ENCODE results near the gene MOB3C. TPM values are rescaled to one million over a fixed set of nuclear protein-coding genes. Genes with fewer than 3 reads are reported as not detected.

Gene MOB3C
- polyA plus RNA-seq, 1 of the 3 experiments (the other 2 are of a cell fraction), result 8.6 TPM

- POLR2A ChIA-PET, result no interaction called here
These were observed 10.2 kb downstream of the MOB3C start for GRCh38 chr1:46606255-46606965.

GRCh38 chr1:46605232-46605631 is 11.4 kb downstream of the MOB3C start:
- 94% methylated on average over 2 of the region's 2 CpGs for WGBS (ENCODE audit: low lambda C conversion rate)
- no peaks in the 10 kb centered on the region for H3F3A ChIP-seq (replicated peaks; ENCODE audit: insufficient read depth)
- no peak overlapping the region for H3K4me3 ChIP-seq (ENCODE audit: low read depth in 2 of 2, low read length in 1 of 2)
- no peak overlapping the region for H2AFZ ChIP-seq (ENCODE audit: low read depth)
- CTCF ChIA-PET, result interaction anchor here (0.8 to 5.7 kb wide), 5 partner anchors 11 to 574 kb away, joined by 3 to 36 read pairs (median 3); partner anchors contain the start of gene MOB3C
- POLR2A ChIA-PET, result interaction anchor here (1.5 kb wide), 1 partner anchor 9 kb away, joined by 4 read pairs; no protein-coding TSS in a partner anchor
- H3K9me3 ChIP-seq, result no peaks in the 10 kb centered on the region
- H4K20me1 ChIP-seq (ENCODE audit: insufficient read depth), result no peaks in the 10 kb centered on the region
- no peaks in the 10 kb centered on the region for H3K79me2 ChIP-seq (ENCODE audit: insufficient read depth)
- no peak overlapping the region for H3K27ac ChIP-seq (ENCODE audit: low read depth in 2 of 2, low read length in 1 of 2)
- no peak overlapping the region for H3K9ac ChIP-seq
- H3K27me3 ChIP-seq (ENCODE audit: insufficient read depth), result no peaks in the 10 kb centered on the region
- no peak for TF ChIP-seq GABPA (IDR thresholded peaks at IDR 0.05; ENCODE audit: low read depth)
- no peak for TF ChIP-seq JUND (IDR thresholded peaks at IDR 0.05)
- no peak for TF ChIP-seq MAX (IDR thresholded peaks at IDR 0.05; ENCODE audit: low read depth)
- TF ChIP-seq MEF2A (IDR thresholded peaks at IDR 0.05; ENCODE audit: borderline replicate concordance, low read depth), result no peak
- TF ChIP-seq EP300 (IDR thresholded peaks at IDR 0.05; ENCODE audit: borderline replicate concordance in 1 of 2, low read depth in 1 of 2, low read length in 1 of 2), result no peak
- no peak for TF ChIP-seq POLR2AphosphoS5 (IDR thresholded peaks at IDR 0.05; ENCODE audit: low read depth, low read length)
- TF ChIP-seq CTCF (IDR thresholded peaks at IDR 0.05), result no peak
- no peak for TF ChIP-seq GATA2 (CRISPR knock-in tag; IDR thresholded peaks at IDR 0.05)
- no peak for TF ChIP-seq NRF1 (IDR thresholded peaks at IDR 0.05; ENCODE audit: low read depth, low read length)
- no peak for TF ChIP-seq PBX3 (IDR thresholded peaks at IDR 0.05)
- no peak for TF ChIP-seq CHD2 (IDR thresholded peaks at IDR 0.05; ENCODE audit: low read length, partially characterized antibody)
- DNase-seq, result no peak
- peaks cover 0 to 12% of the 10 kb centered on the region in 2 experiments; a peak in 1 of 4 replicates for H3K4me1 ChIP-seq (ENCODE audit: control insufficient read depth in 1 of 2, insufficient read depth in 2 of 2, low read depth in 1 of 2, low read length in 1 of 2)
- no peak overlapping the region for H3K4me2 ChIP-seq
- H3K36me3 ChIP-seq (replicated peaks in 1 of 2; ENCODE audit: control insufficient read depth in 1 of 2, insufficient read depth in 2 of 2, low read length in 1 of 2), result peaks cover 5 to 14% of the 10 kb centered on the region in 2 experiments
- H3K9me2 ChIP-seq, result no peaks in the 10 kb centered on the region

More at GRCh38 chr1:46606255-46606965, 10.2 kb downstream of the MOB3C start:
- TF ChIP-seq FOXJ3 (CRISPR knock-in tag; IDR thresholded peaks at IDR 0.05), result no peak
- no peak for TF ChIP-seq TAF1 (IDR thresholded peaks at IDR 0.05; ENCODE audit: borderline replicate concordance, low read depth, low read length)
- TF ChIP-seq EZH2phosphoT487 (IDR thresholded peaks at IDR 0.05; ENCODE audit: borderline replicate concordance, low read depth), result no peak
- 95% methylated on average over 2 of the region's 2 CpGs for WGBS (ENCODE audit: low lambda C conversion rate)
- Histone ChIP-seq H3K79me2 (ENCODE audit: insufficient read depth) (no peaks in the 10 kb centered on the region), H3K9ac (no peak overlapping the region), H3K27ac (ENCODE audit: low read depth in 2 of 2, low read length in 1 of 2) (no peak overlapping the region), H3K9me2 (no peaks in the 10 kb centered on the region), H3K27me3 (ENCODE audit: insufficient read depth) (no peaks in the 10 kb centered on the region), H3K36me3 (replicated peaks in 1 of 2; ENCODE audit: control insufficient read depth in 1 of 2, insufficient read depth in 2 of 2, low read length in 1 of 2) (peaks cover 5 to 14% of the 10 kb centered on the region in 2 experiments), H2AFZ (ENCODE audit: low read depth) (no peak overlapping the region), H3K9me3 (no peaks in the 10 kb centered on the region), H3K4me3 (ENCODE audit: low read depth in 2 of 2, low read length in 1 of 2) (no peak overlapping the region), H3K4me1 (ENCODE audit: control insufficient read depth in 1 of 2, insufficient read depth in 2 of 2, low read depth in 1 of 2, low read length in 1 of 2) (peaks cover 0 to 15% of the 10 kb centered on the region in 2 experiments; a peak in 1 of 4 replicates), H3F3A (replicated peaks; ENCODE audit: insufficient read depth) (no peaks in the 10 kb centered on the region), H3K4me2 (no peak overlapping the region), H4K20me1 (ENCODE audit: insufficient read depth) (no peaks in the 10 kb centered on the region)
- no peak for DNase-seq
- CTCF ChIA-PET, result interaction anchor here (1.6 to 5.7 kb wide), 3 partner anchors 10 to 118 kb away, joined by 3 to 36 read pairs (median 4); partner anchors contain the start of gene MOB3C
